Caco-2 (cell line): ENCODE results near the gene NCR2. TPM values are rescaled to one million over a fixed set of nuclear protein-coding genes. Genes with fewer than 3 reads are reported as not detected.

Source experiments
- BruUV-seq: library from RNA; stranded (reverse); fragments of 400-500 nt; replicated peaks from 2 replicates; lab custom pipeline; 2021; lab: Mats Ljungman, UMichigan
- CTCF ChIA-PET: fragments of 300-600 bp; sonication (Branson Sonifier 250); formaldehyde crosslinking; loops from one replicate; lab custom pipeline; 2022; ENCODE audit warnings: antibody characterized with exemption; lab: Charles Lee
- POLR2A ChIA-PET: fragments of 300-600 bp; sonication (Branson Sonifier 250); formaldehyde crosslinking; loops from one replicate; lab custom pipeline; 2022; ENCODE audit warnings: antibody characterized with exemption; lab: Charles Lee
- DNase-seq, 2 experiments: peaks; one replicate each; pipeline versions ENCODE4 v3.0.0 to v3.0.0-alpha.2; 2020 to 2022
- H3K27me3 ChIP-seq: replicated peaks from 2 replicates; pipeline ENCODE4 v1.6.0; 2011; ENCODE audit warnings: low read length; ENCODE audit not compliant: control insufficient read depth, insufficient read depth
- H3K36me3 ChIP-seq: 2 replicates; pipeline ENCODE4 v1.5.1; 2011; ENCODE audit warnings: low read length; ENCODE audit not compliant: control insufficient read depth, insufficient read depth
- H3K4me1 ChIP-seq: fragments of 250-450 bp; sonication (Bioruptor Pico); 2 replicates; pipeline ENCODE4 v1.5.1; 2020; ENCODE audit warnings: mild to moderate bottlenecking
- H3K4me3 ChIP-seq: 2 replicates; pipeline ENCODE4 v1.5.1; 2011; ENCODE audit warnings: low read depth, mild to moderate bottlenecking, control low read depth, low read length
- H3K9me3 ChIP-seq: fragments of 250-450 bp; sonication (Bioruptor Pico); 2 replicates; pipeline ENCODE4 v1.5.1; 2020; ENCODE audit warnings: mild to moderate bottlenecking, moderate library complexity
- H3K27ac Mint-ChIP-seq: one replicate; pipeline ENCODE4 v1.8.0; 2022; ENCODE audit warnings: mixed read lengths; ENCODE audit not compliant: unreplicated experiment
- H3K27me3 Mint-ChIP-seq: one replicate; pipeline ENCODE4 v1.8.0; 2022; ENCODE audit warnings: mixed read lengths; ENCODE audit not compliant: insufficient read depth, unreplicated experiment
- H3K36me3 Mint-ChIP-seq: one replicate; pipeline ENCODE4 v1.8.0; 2022; ENCODE audit warnings: mild to moderate bottlenecking, mixed read lengths; ENCODE audit not compliant: insufficient read depth, unreplicated experiment
- H3K4me1 Mint-ChIP-seq: one replicate; pipeline ENCODE4 v1.8.0; 2022; ENCODE audit warnings: low read depth, mixed read lengths; ENCODE audit not compliant: unreplicated experiment
- H3K4me3 Mint-ChIP-seq: one replicate; pipeline ENCODE4 v1.8.0; 2022; ENCODE audit warnings: mild to moderate bottlenecking, moderate library complexity, mixed read lengths; ENCODE audit not compliant: unreplicated experiment
- H3K9me3 Mint-ChIP-seq: one replicate; pipeline ENCODE4 v1.8.0; 2022; ENCODE audit warnings: mixed read lengths; ENCODE audit not compliant: unreplicated experiment
- CTCF ChIP-seq, 2 experiments: fragments of 200-600 bp in 1 of 2; IDR thresholded peaks; 1 replicate in 1 of 2; 2 replicates in 1 of 2; pipeline versions ENCODE4 v1.5.1 to v1.8.0; 2011 to 2022; ENCODE audit warnings: antibody characterized with exemption in 1 of 2, control low read depth in 1 of 2, inconsistent platforms in 1 of 2, low read depth in 1 of 2, low read length in 1 of 2, mild to moderate bottlenecking in 1 of 2, moderate library complexity in 1 of 2; ENCODE audit not compliant: insufficient read depth in 1 of 2, severe bottlenecking in 1 of 2, unreplicated experiment in 1 of 2
- intact Hi-C: fragments of 100-400 bp; cut with micrococcal nuclease; formaldehyde crosslinking; loops from one replicate; pipeline ENCODE4 v1.10.0; 2022; ENCODE audit not compliant: unreplicated experiment
- total RNA-seq: library from RNA; stranded (reverse); gene quantifications from 2 replicates; pipeline ENCODE4 v1.2.3, GENCODE V29; 2022

NCR2 gene
- total RNA-seq, 1 experiment from 2014 or later: not detected

GRCh38 chr6:41386594-41386993 is 51.2 kb downstream of the NCR2 start:
- peaks cover 11% of the 10 kb centered on the region for H3K27me3 Mint-ChIP-seq
- TF ChIP-seq CTCF (IDR thresholded peaks at IDR 0.05; ENCODE audit: insufficient read depth in 1 of 2, low read depth in 1 of 2, low read length in 1 of 2, severe bottlenecking in 1 of 2, unreplicated experiment in 1 of 2): no peak

GRCh38 chr6:41392246-41392645 is 56.8 kb downstream of the NCR2 start:
- BruUV-seq: no TSS peak
- H3K27me3 Mint-ChIP-seq: peaks cover 8% of the 10 kb centered on the region
- H3K36me3 Mint-ChIP-seq: no peaks in the 10 kb centered on the region
- Histone ChIP-seq H3K9me3 (peaks cover 12% of the 10 kb centered on the region; the same call in 1 of the 2 replicates), H3K27me3 (no peaks in the 10 kb centered on the region), H3K36me3 (no peaks in the 10 kb centered on the region), H3K4me1 (no peaks in the 10 kb centered on the region), H3K4me3 (no peak overlapping the region)
- H3K4me3 Mint-ChIP-seq: no peak overlapping the region
- no peak overlapping the region for H3K27ac Mint-ChIP-seq
- POLR2A ChIA-PET: no interaction called here
- no peak for TF ChIP-seq CTCF (IDR thresholded peaks at IDR 0.05; ENCODE audit: insufficient read depth in 1 of 2, low read depth in 1 of 2, low read length in 1 of 2, severe bottlenecking in 1 of 2, unreplicated experiment in 1 of 2)
- no peak for DNase-seq
- intact Hi-C loops: no loop called here
- peaks cover 8% of the 10 kb centered on the region for H3K4me1 Mint-ChIP-seq
- H3K9me3 Mint-ChIP-seq: peaks cover 30% of the 10 kb centered on the region
- CTCF ChIA-PET: no interaction called here

More at GRCh38 chr6:41386594-41386993, 51.2 kb downstream of the NCR2 start:
- no peaks in the 10 kb centered on the region for H3K36me3 ChIP-seq
- Mint-ChIP-seq H3K36me3 (no peaks in the 10 kb centered on the region), H3K4me1 (no peaks in the 10 kb centered on the region), H3K4me3 (no peak overlapping the region), H3K27ac (no peak overlapping the region), H3K9me3 (no peaks in the 10 kb centered on the region)
- intact Hi-C loops: no loop called here
- H3K4me1 ChIP-seq: no peaks in the 10 kb centered on the region
- no peaks in the 10 kb centered on the region for H3K9me3 ChIP-seq
- no peak overlapping the region for H3K4me3 ChIP-seq
- no peaks in the 10 kb centered on the region for H3K27me3 ChIP-seq
- BruUV-seq: no TSS peak
- no peak for DNase-seq
- ChIA-PET CTCF (no interaction called here), POLR2A (no interaction called here)

GRCh38 chr6:41396335-41396734 is 60.9 kb downstream of the NCR2 start:
- Histone ChIP-seq H3K9me3 (peaks cover 14% of the 10 kb centered on the region; the same call in 1 of the 2 replicates), H3K4me3 (no peak overlapping the region), H3K4me1 (no peaks in the 10 kb centered on the region), H3K36me3 (no peaks in the 10 kb centered on the region), H3K27me3 (no peaks in the 10 kb centered on the region)
- ChIA-PET POLR2A (no interaction called here), CTCF (no interaction called here)
- Mint-ChIP-seq H3K9me3 (peaks cover 33% of the 10 kb centered on the region), H3K27ac (no peak overlapping the region), H3K36me3 (no peaks in the 10 kb centered on the region), H3K4me1 (peaks cover 8% of the 10 kb centered on the region), H3K27me3 (peaks cover 12% of the 10 kb centered on the region), H3K4me3 (no peak overlapping the region)
- intact Hi-C loops: no loop called here
- no peak for DNase-seq
- no peak for TF ChIP-seq CTCF (IDR thresholded peaks at IDR 0.05; ENCODE audit: insufficient read depth in 1 of 2, low read depth in 1 of 2, low read length in 1 of 2, severe bottlenecking in 1 of 2, unreplicated experiment in 1 of 2)
- BruUV-seq: no TSS peak
